SK-N-SH (cell line): ENCODE data around the gene CBFB. TPM values are rescaled to one million over a fixed set of nuclear protein-coding genes. Genes with fewer than 3 reads are reported as not detected.

Experiments used
- CTCF ChIA-PET: fragments of 300-600, 350-600 bp; formaldehyde crosslinking; extraction: SDS; loops from one replicate; lab custom pipeline; 2021; lab: Yijun Ruan, JAX
- POLR2A ChIA-PET: fragments of 350-600 bp; sonication (Branson Sonifier 250); formaldehyde crosslinking; extraction: SDS; loops from one replicate; lab custom pipeline; 2020; ENCODE audit warnings: antibody characterized with exemption, inconsistent platforms; lab: Yijun Ruan, JAX
- DNase-seq: peaks from one replicate; pipeline ENCODE4 v3.0.0; 2012
- H2AFZ ChIP-seq: fragments of 200-600 bp; sonication (generic); 2 replicates; pipeline ENCODE4 v1.8.1; 2016; ENCODE audit warnings: antibody characterized with exemption, mild to moderate bottlenecking, low read depth
- H3F3A ChIP-seq: fragments of 200-600 bp; sonication (generic); replicated peaks from 2 replicates; pipeline ENCODE3; 2016; ENCODE audit warnings: antibody characterized with exemption, mild to moderate bottlenecking; ENCODE audit not compliant: insufficient read depth
- H3K27ac ChIP-seq, 2 experiments: fragments of 200-500 bp in 1 of 2; fragments of 200-600 bp in 1 of 2; sonication (Bioruptor generic) in 1 of 2; sonication (generic), shearing (Covaris generic) in 1 of 2; 2 replicates each; pipeline versions ENCODE4 v1.5.1 to v1.6.1; 2014 to 2016; ENCODE audit warnings: low read depth in 2 of 2, inconsistent platforms in 1 of 2, low read length in 1 of 2, mild to moderate bottlenecking in 1 of 2, mixed read lengths in 1 of 2
- H3K27me3 ChIP-seq: fragments of 200-600 bp; sonication (generic), shearing (Covaris generic); 2 replicates; pipeline ENCODE4 v1.6.1; 2016; ENCODE audit warnings: mixed run types; ENCODE audit not compliant: insufficient read depth
- H3K36me3 ChIP-seq, 2 experiments: fragments of 200-500 bp in 1 of 2; fragments of 200-600 bp in 1 of 2; sonication (Bioruptor generic) in 1 of 2; sonication (generic) in 1 of 2; replicated peaks in 1 of 2; 2 replicates each; pipeline versions ENCODE3 to v1.5.1; 2014 to 2016; ENCODE audit warnings: low read length in 1 of 2, mild to moderate bottlenecking in 1 of 2; ENCODE audit not compliant: insufficient read depth in 2 of 2, control insufficient read depth in 1 of 2
- H3K4me1 ChIP-seq, 2 experiments: fragments of 200-500 bp in 1 of 2; fragments of 200-600 bp in 1 of 2; sonication (Bioruptor generic) in 1 of 2; sonication (generic), shearing (Covaris generic) in 1 of 2; 2 replicates each; pipeline versions ENCODE4 v1.5.1 to v1.6.1; 2014 to 2016; ENCODE audit warnings: low read depth in 1 of 2, low read length in 1 of 2, mixed run types in 1 of 2; ENCODE audit not compliant: insufficient read depth in 2 of 2, control insufficient read depth in 1 of 2
- H3K4me2 ChIP-seq: fragments of 200-600 bp; sonication (generic), shearing (Covaris generic); 2 replicates; pipeline ENCODE4 v1.6.1; 2017; ENCODE audit warnings: mixed run types
- H3K4me3 ChIP-seq, 2 experiments: fragments of 200-500 bp in 1 of 2; fragments of 200-600 bp in 1 of 2; sonication (Bioruptor generic) in 1 of 2; sonication (generic), shearing (Covaris generic) in 1 of 2; 2 replicates each; pipeline versions ENCODE4 v1.5.1 to v1.8.1; 2014 to 2016; ENCODE audit warnings: low read depth in 2 of 2, inconsistent platforms in 1 of 2, low read length in 1 of 2, mild to moderate bottlenecking in 1 of 2, mixed read lengths in 1 of 2, moderate library complexity in 1 of 2
- H3K79me2 ChIP-seq: fragments of 200-600 bp; sonication (generic); 2 replicates; pipeline ENCODE4 v1.8.1; 2017; ENCODE audit warnings: mild to moderate bottlenecking; ENCODE audit not compliant: insufficient read depth
- H3K9ac ChIP-seq: fragments of 200-600 bp; sonication (generic); 2 replicates; pipeline ENCODE4 v1.6.1; 2017; ENCODE audit warnings: mixed run types
- H3K9me2 ChIP-seq: fragments of 200-600 bp; sonication (generic); 2 replicates; pipeline ENCODE4 v1.6.1; 2017; ENCODE audit warnings: mixed run types
- H3K9me3 ChIP-seq: fragments of 200-600 bp; sonication (generic); 2 replicates; pipeline ENCODE4 v1.6.1; 2017; ENCODE audit warnings: mixed run types, mild to moderate bottlenecking, moderate library complexity
- H4K20me1 ChIP-seq: fragments of 200-600 bp; sonication (generic); 2 replicates; pipeline ENCODE4 v1.6.1; 2017; ENCODE audit warnings: mild to moderate bottlenecking, mixed run types; ENCODE audit not compliant: insufficient read depth
- CHD2 ChIP-seq: fragments of 150-350 bp; IDR thresholded peaks from 2 replicates; pipeline ENCODE4 v1.6.1; 2018; ENCODE audit warnings: low read length; ENCODE audit not compliant: partially characterized antibody
- JUND ChIP-seq: IDR thresholded peaks from 2 replicates; pipeline ENCODE4 v1.4.0; 2012
- MXI1 ChIP-seq: IDR thresholded peaks from 2 replicates; pipeline ENCODE4 v1.6.1; 2012; ENCODE audit warnings: mild to moderate bottlenecking, low read depth, low read length, improper control_type of control experiment
- NFIC ChIP-seq: IDR thresholded peaks from 2 replicates; pipeline ENCODE4 v1.4.0; 2012; ENCODE audit warnings: borderline replicate concordance
- POLR2AphosphoS5 ChIP-seq: IDR thresholded peaks from 2 replicates; pipeline ENCODE4 v1.6.1; 2012; ENCODE audit warnings: low read depth, low read length
- RAD21 ChIP-seq: IDR thresholded peaks from 2 replicates; pipeline ENCODE4 v1.6.1; 2012; ENCODE audit warnings: mild to moderate bottlenecking, low read length
- RFX5 ChIP-seq: IDR thresholded peaks from 2 replicates; pipeline ENCODE4 v1.6.1; 2012; ENCODE audit warnings: mild to moderate bottlenecking, improper control_type of control experiment, low read length
- RXRA ChIP-seq: IDR thresholded peaks from 2 replicates; pipeline ENCODE4 v1.4.0; 2012; ENCODE audit warnings: low read depth, mild to moderate bottlenecking, borderline replicate concordance
- SIN3A ChIP-seq: IDR thresholded peaks from 2 replicates; pipeline ENCODE4 v1.6.1; 2012; ENCODE audit warnings: low read depth, mild to moderate bottlenecking, low read length, moderate library complexity, borderline replicate concordance
- TCF12 ChIP-seq: IDR thresholded peaks from 2 replicates; pipeline ENCODE4 v1.4.0; 2012
- TEAD4 ChIP-seq: IDR thresholded peaks from 2 replicates; pipeline ENCODE4 v1.4.0; 2012; ENCODE audit warnings: mild to moderate bottlenecking, borderline replicate concordance; ENCODE audit not compliant: insufficient read depth
- USF1 ChIP-seq: IDR thresholded peaks from 2 replicates; pipeline ENCODE4 v1.4.0; 2012; ENCODE audit warnings: low read depth, borderline replicate concordance
- WGBS: methylation state at CpG from one replicate; pipeline ENCODE4 v1.1.6; 2017; ENCODE audit warnings: low lambda C conversion rate; 5-methylcytosine and 5-hydroxymethylcytosine counted together
- polyA plus RNA-seq, 3 experiments: library from polyadenylated mRNA; depleted of rRNA; stranded (reverse); fragments of >200 nt; gene quantifications; 2 replicates each; pipeline ENCODE4 v1.2.3, GENCODE V29; 2012
- TF ChIP-seq, protein P1 (sequence below): IDR thresholded peaks from 2 replicates; pipeline ENCODE4 v1.4.0; 2012; ENCODE audit warnings: low read depth

The CBFB gene
- polyA plus RNA-seq, 1 of the 3 experiments (the other 2 are of a cell fraction), result 40.1 TPM

GRCh38 chr16:67144943-67145342, 116.0 kb downstream of the CBFB start:
- H3K9me3 ChIP-seq, result no peaks in the 10 kb centered on the region
- H3K27ac ChIP-seq, result no peak overlapping the region
- no peak overlapping the region for H3K4me2 ChIP-seq
- no peak overlapping the region for H3K9ac ChIP-seq
- H4K20me1 ChIP-seq, result no peaks in the 10 kb centered on the region
- 0 out of 2 replicates have a peak, but pooled peaks cover 2% of the 10 kb centered on the region for H3K79me2 ChIP-seq
- H3K4me1 ChIP-seq, result no peaks in the 10 kb centered on the region; a peak in 1 of 4 replicates
- peaks cover 2% of the 10 kb centered on the region for H3F3A ChIP-seq
- no peaks in the 10 kb centered on the region for H3K9me2 ChIP-seq
- H3K4me3 ChIP-seq, result no peak overlapping the region
- POLR2A ChIA-PET, result no interaction called here
- peaks cover 25 to 84% of the 10 kb centered on the region in 2 experiments for H3K36me3 ChIP-seq
- 94% methylated on average over 2 of the region's 2 CpGs for WGBS
- TF ChIP-seq TEAD4 (no peak), RFX5 (no peak), RXRA (no peak), JUND (no peak)
- CTCF ChIA-PET, result interaction anchor here (3.0 kb wide), 1 partner anchor 10 kb away, joined by 12 read pairs; no protein-coding TSS in a partner anchor
- no peak for DNase-seq
- no peaks in the 10 kb centered on the region for H3K27me3 ChIP-seq
- no peak overlapping the region for H2AFZ ChIP-seq

DNA sequence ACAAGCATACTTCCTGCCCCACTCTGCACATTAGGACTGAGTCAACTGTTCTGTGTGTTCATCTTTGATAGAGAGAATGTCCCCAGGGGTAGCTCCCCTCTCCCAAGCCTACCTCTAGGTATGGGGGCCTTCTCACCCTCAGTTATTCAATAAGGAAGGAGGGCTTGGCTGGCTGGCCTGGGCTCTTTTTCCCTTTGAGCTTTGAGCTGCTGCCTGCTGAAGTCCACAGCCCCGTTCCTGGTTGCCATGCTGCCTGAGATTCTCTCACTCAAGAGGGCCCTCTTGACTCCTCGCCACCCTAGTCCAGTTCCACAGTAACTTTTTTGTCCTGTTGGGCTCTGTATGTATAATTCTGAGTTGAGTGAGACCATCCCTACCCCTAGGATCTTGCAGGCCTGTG, 116.8 kb downstream of the CBFB start:
- Histone ChIP-seq H3K4me1 (no peaks in the 10 kb centered on the region; a peak in 1 of 4 replicates), H3K9me3 (no peaks in the 10 kb centered on the region), H3K27me3 (no peaks in the 10 kb centered on the region), H3K36me3 (peaks cover 19 to 76% of the 10 kb centered on the region in 2 experiments), H3K27ac (no peak overlapping the region), H3K4me2 (no peak overlapping the region), H3F3A (peaks cover 2% of the 10 kb centered on the region), H2AFZ (no peak overlapping the region), H3K4me3 (no peak overlapping the region), H3K9me2 (no peaks in the 10 kb centered on the region), H3K9ac (no peak overlapping the region), H4K20me1 (no peaks in the 10 kb centered on the region), H3K79me2 (0 out of 2 replicates have a peak, but pooled peaks cover 2% of the 10 kb centered on the region)
- 100% methylated on average over 2 of the region's 2 CpGs for WGBS
- DNase-seq, result no peak
- ChIA-PET POLR2A (no interaction called here), CTCF (interaction anchor here (3.0 kb wide), 1 partner anchor 10 kb away, joined by 12 read pairs; no protein-coding TSS in a partner anchor)
- TF ChIP-seq RXRA, result no peak
- TF ChIP-seq, protein P1, sequence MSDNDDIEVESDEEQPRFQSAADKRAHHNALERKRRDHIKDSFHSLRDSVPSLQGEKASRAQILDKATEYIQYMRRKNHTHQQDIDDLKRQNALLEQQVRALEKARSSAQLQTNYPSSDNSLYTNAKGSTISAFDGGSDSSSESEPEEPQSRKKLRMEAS, result no peak
- TF ChIP-seq SIN3A, result no peak
- TF ChIP-seq POLR2AphosphoS5, result no peak
- TF ChIP-seq NFIC, result no peak

- ChIA-PET CTCF (interaction anchor here (1.1 to 3.0 kb wide), 3 partner anchors 9 to 193 kb away, joined by 3 to 12 read pairs (median 3); no protein-coding TSS in a partner anchor), POLR2A (no interaction called here)
- DNase-seq, result no peak
- TF ChIP-seq MXI1 (no peak), CHD2 (no peak), RAD21 (0 out of 2 replicates have a peak, but pooled peaks have one; percentile 12), RXRA (no peak), USF1 (no peak), TCF12 (no peak)
- peaks cover 8% of the 10 kb centered on the region for H3F3A ChIP-seq
- no peaks in the 10 kb centered on the region for H4K20me1 ChIP-seq
- H3K4me3 ChIP-seq, result no peak overlapping the region
- WGBS, result 88% methylated on average over 7 of the region's 7 CpGs
- H3K4me1 ChIP-seq, result peaks cover 0 to 7% of the 10 kb centered on the region in 2 experiments; a peak in 1 of 4 replicates
- H3K27ac ChIP-seq, result no peak overlapping the region
- H3K27me3 ChIP-seq, result no peaks in the 10 kb centered on the region
- H3K4me2 ChIP-seq, result no peak overlapping the region
- peaks cover 13 to 66% of the 10 kb centered on the region in 2 experiments for H3K36me3 ChIP-seq
- no peak overlapping the region for H2AFZ ChIP-seq
- no peak overlapping the region for H3K9ac ChIP-seq
- no peaks in the 10 kb centered on the region for H3K9me2 ChIP-seq
- no peaks in the 10 kb centered on the region for H3K9me3 ChIP-seq
- no peaks in the 10 kb centered on the region for H3K79me2 ChIP-seq
These were observed 117.8 kb downstream of the CBFB start for GRCh38 chr16:67146523-67147357.
